22Rv1 (cell line): ENCODE data around the gene LIPA.

Experiments used
- H3K27ac ChIP-seq: fragments of 450-650 bp; 2 replicates; pipeline ENCODE4 v1.5.1; 2017
- ZFX ChIP-seq: fragments of 450-650 bp; IDR thresholded peaks from 2 replicates; pipeline ENCODE4 v1.6.1; 2017; ENCODE audit warnings: antibody characterized with exemption, borderline replicate concordance
- TF ChIP-seq, protein P1 (sequence below): fragments of 450-650 bp; IDR thresholded peaks from 2 replicates; pipeline ENCODE4 v1.5.1; 2017; ENCODE audit warnings: mild to moderate bottlenecking

Gene LIPA

DNA sequence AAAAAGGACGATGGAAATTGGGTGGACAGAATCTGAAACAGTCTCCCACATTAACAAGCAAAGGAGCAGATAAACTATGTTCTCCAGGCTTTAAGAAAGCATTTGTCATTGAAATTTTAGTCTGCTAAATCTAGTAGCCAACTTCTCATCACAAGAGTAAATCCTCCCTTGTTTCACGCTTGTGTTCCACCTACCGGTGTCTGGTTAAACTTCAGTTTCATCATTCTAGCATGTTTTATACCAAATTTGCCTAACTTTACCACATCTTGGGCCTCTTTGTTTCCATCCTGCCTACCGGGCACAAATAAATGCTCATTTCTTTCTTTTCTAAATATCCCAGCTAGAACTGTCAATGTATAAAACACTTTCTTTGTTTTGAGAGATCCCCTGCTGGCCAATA, 5.8 kb downstream of the LIPA start:
- TF ChIP-seq, protein P1, sequence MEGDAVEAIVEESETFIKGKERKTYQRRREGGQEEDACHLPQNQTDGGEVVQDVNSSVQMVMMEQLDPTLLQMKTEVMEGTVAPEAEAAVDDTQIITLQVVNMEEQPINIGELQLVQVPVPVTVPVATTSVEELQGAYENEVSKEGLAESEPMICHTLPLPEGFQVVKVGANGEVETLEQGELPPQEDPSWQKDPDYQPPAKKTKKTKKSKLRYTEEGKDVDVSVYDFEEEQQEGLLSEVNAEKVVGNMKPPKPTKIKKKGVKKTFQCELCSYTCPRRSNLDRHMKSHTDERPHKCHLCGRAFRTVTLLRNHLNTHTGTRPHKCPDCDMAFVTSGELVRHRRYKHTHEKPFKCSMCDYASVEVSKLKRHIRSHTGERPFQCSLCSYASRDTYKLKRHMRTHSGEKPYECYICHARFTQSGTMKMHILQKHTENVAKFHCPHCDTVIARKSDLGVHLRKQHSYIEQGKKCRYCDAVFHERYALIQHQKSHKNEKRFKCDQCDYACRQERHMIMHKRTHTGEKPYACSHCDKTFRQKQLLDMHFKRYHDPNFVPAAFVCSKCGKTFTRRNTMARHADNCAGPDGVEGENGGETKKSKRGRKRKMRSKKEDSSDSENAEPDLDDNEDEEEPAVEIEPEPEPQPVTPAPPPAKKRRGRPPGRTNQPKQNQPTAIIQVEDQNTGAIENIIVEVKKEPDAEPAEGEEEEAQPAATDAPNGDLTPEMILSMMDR: no peak
- TF ChIP-seq ZFX: no peak
- no peak overlapping the region for H3K27ac ChIP-seq

DNA sequence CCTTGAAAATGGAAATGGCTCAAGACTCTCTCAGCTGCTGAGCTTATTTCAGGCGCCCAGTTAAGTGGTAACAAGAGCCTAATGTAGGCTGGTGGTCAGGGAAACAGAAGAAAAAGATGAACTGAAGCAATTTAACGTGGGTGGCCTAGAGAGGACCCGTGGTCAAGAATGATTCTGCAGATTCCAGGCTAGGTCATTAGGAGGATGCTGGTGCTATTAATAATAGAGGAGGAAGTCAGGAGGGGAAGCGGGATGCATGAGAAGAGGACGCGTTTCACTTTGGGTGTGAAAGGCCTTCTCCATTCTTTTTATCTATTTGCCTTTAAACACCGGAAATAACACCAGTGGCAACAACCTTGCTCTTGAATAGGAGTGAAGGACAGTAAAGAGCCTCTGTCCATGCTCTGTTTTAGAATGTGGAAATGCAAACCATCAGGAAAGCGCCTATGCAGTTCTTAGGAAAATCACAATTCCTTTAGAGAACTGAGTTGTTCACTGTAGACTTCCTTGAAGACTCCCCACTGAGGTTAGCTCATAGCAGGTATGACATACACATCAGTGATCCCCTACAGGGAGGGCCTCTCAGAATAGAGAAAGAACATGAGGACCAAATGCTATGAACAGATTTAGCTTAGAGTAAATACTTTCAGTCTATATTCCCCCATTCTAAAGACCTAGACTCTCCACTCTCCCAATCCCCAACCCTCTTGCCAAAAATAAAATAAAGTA, 8.6 kb downstream of the LIPA start:
- TF ChIP-seq ZFX: no peak
- TF ChIP-seq, protein P1: no peak
- H3K27ac ChIP-seq: no peak overlapping the region

DNA sequence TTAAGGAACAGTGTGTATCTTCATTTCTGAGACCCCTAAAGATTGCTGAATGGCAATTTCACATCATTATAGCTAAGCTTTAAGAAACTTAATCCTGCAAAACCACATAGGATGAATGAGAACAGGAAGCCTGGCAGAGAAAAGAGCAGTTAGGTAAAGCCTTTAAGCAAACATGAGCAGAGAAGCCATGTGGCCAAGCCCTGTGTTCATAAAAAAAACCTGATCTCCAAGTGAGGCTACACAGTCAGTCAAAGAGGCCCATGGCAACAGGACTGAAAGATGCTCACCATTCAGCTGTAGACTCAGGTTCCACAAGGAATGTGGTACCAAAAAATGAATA, 9.3 kb downstream of the LIPA start:
- H3K27ac ChIP-seq: no peak overlapping the region
- TF ChIP-seq, protein P1: no peak
- no peak for TF ChIP-seq ZFX

DNA sequence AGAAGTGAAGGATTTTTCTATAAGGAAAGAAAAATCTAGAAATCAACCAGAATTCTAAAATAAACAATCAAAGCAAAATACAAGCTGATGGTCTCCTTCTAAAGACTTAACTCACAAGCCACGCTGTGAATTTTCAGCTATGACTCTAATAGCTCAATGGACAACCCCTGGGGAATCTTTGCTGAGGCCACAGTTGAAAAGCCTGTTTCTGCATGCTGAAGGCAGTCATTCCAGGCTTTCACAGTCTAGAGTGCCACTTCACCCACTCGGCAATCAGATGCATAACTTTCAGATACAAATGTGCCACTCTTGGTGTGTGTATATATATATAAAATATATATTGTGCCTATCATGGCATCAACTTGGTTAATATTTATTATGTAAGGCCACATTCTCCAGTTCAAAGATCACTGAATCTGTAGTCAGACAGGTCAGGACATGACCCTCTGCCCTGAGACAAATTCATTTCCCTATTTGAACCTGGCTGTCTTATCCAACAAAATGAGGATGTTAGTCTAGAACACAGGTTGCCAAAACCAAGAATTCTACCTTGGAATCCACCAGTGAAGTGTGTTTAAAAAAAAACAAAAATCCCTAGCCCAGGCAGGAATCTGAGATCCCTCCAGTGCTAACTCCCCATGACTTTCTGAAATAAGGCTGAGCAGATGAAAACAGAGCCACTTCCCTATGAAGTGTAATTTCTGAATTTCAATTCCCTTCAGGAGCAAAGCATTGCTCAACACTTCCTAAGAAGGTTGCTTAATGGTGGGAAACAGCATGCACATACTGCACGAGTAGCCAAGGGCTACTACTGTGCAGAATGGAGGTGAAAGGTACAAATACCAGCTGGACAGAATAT, 9.9 kb downstream of the LIPA start:
- no peak overlapping the region for H3K27ac ChIP-seq
- TF ChIP-seq, protein P1: no peak
- TF ChIP-seq ZFX: no peak

DNA sequence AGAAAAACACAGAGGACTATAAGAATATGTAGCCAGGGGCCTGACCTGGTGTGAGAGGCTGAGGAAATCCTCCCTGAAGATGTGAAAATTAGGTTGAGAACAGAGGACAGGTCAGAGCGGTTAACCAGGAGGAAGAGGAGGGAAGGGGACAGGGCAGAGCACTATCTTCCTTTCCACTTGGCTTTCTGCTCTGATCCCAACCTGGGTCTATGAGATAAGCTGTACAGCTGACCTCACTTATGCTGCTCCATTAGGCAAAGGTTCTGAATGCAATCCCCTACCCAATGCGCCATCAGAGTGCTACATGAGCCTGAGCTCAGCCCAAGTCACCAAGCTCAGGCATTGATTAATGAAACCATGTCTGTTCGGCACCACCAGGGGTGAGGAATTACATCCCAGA, 10.5 kb downstream of the LIPA start:
- no peak overlapping the region for H3K27ac ChIP-seq
- TF ChIP-seq, protein P1: no peak
- no peak for TF ChIP-seq ZFX

DNA sequence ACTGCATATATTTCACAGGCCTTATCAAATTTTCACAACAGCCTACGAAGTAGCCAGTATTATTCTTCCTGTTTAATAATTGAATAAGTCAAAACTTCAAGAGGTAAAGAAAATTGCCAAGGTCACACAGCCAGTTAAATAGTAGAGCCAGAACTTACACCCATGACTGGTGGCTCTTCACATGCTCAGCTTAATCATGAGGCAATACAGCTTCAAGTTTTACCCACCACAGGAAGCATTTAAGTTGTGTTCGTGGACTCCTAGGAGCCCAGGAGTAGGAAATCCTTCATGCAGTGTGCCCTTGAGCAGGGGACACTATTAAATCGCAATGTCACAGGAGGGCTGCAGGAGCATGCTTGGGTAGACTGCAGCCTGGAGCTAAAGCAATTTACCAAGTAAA, 11.1 kb downstream of the LIPA start:
- no peak for TF ChIP-seq ZFX
- TF ChIP-seq, protein P1: no peak
- H3K27ac ChIP-seq: no peak overlapping the region
